ENCODE measurements around the gene ADAM23.

The ADAM23 gene

GRCh38 chr2:206555721-206556120, 112.4 kb downstream of the ADAM23 start:
- H3K27ac ChIP-seq (ENCODE audit: low read length), result no peak overlapping the region
- no peaks in the 10 kb centered on the region for H3K36me3 ChIP-seq (replicated peaks; ENCODE audit: low read depth, low read length)
- no peak for TF ChIP-seq EZH2phosphoT487 (IDR thresholded peaks at IDR 0.05; ENCODE audit: low read depth)
- no peak for TF ChIP-seq CTCF (IDR thresholded peaks at IDR 0.05; ENCODE audit: low read depth, low read length)
- no peaks in the 10 kb centered on the region for H4K20me1 ChIP-seq (ENCODE audit: insufficient read depth, low read length)
- H2AFZ ChIP-seq (ENCODE audit: low read depth, low read length), result no peak overlapping the region
- no peak overlapping the region for H3K4me3 ChIP-seq (ENCODE audit: low read length)
- no peaks in the 10 kb centered on the region for H3K9me3 ChIP-seq (ENCODE audit: insufficient read depth, low read length)
- no peaks in the 10 kb centered on the region for H3K4me1 ChIP-seq (ENCODE audit: low read length)
- H3K9ac ChIP-seq (ENCODE audit: low read length), result no peak overlapping the region
- no peak overlapping the region for H3K4me2 ChIP-seq (ENCODE audit: low read length)
- no peaks in the 10 kb centered on the region for H3K79me2 ChIP-seq (ENCODE audit: low read length)
- H3K27me3 ChIP-seq (ENCODE audit: low read depth, low read length), result no peaks in the 10 kb centered on the region

GRCh38 chr2:206556357-206556949, 113.1 kb downstream of the ADAM23 start:
- Histone ChIP-seq H3K27me3 (ENCODE audit: low read depth, low read length) (no peaks in the 10 kb centered on the region), H3K4me3 (ENCODE audit: low read length) (no peak overlapping the region), H2AFZ (ENCODE audit: low read depth, low read length) (no peak overlapping the region), H3K4me2 (ENCODE audit: low read length) (no peak overlapping the region), H3K79me2 (ENCODE audit: low read length) (no peaks in the 10 kb centered on the region), H4K20me1 (ENCODE audit: insufficient read depth, low read length) (no peaks in the 10 kb centered on the region), H3K36me3 (replicated peaks; ENCODE audit: low read depth, low read length) (no peaks in the 10 kb centered on the region), H3K9me3 (ENCODE audit: insufficient read depth, low read length) (no peaks in the 10 kb centered on the region), H3K4me1 (ENCODE audit: low read length) (no peaks in the 10 kb centered on the region), H3K27ac (ENCODE audit: low read length) (no peak overlapping the region), H3K9ac (ENCODE audit: low read length) (no peak overlapping the region)
- no peak for TF ChIP-seq EZH2phosphoT487 (IDR thresholded peaks at IDR 0.05; ENCODE audit: low read depth)
- peak; percentile 66 for TF ChIP-seq CTCF (IDR thresholded peaks at IDR 0.05; ENCODE audit: low read depth, low read length)

- Histone ChIP-seq H4K20me1 (ENCODE audit: insufficient read depth, low read length) (no peaks in the 10 kb centered on the region), H3K9ac (ENCODE audit: low read length) (no peak overlapping the region), H3K9me3 (ENCODE audit: insufficient read depth, low read length) (no peaks in the 10 kb centered on the region), H3K4me2 (ENCODE audit: low read length) (no peak overlapping the region), H3K36me3 (replicated peaks; ENCODE audit: low read depth, low read length) (no peaks in the 10 kb centered on the region), H3K4me3 (ENCODE audit: low read length) (no peak overlapping the region), H2AFZ (ENCODE audit: low read depth, low read length) (no peak overlapping the region), H3K79me2 (ENCODE audit: low read length) (no peaks in the 10 kb centered on the region), H3K27ac (ENCODE audit: low read length) (no peak overlapping the region), H3K4me1 (ENCODE audit: low read length) (peaks cover 6% of the 10 kb centered on the region), H3K27me3 (ENCODE audit: low read depth, low read length) (no peaks in the 10 kb centered on the region)
- TF ChIP-seq CTCF (IDR thresholded peaks at IDR 0.05; ENCODE audit: low read depth, low read length) (no peak), EZH2phosphoT487 (IDR thresholded peaks at IDR 0.05; ENCODE audit: low read depth) (no peak)
These were observed 114.0 kb downstream of the ADAM23 start for GRCh38 chr2:206557321-206557720.

GRCh38 chr2:206558492-206558891, 115.2 kb downstream of the ADAM23 start:
- TF ChIP-seq EZH2phosphoT487 (IDR thresholded peaks at IDR 0.05; ENCODE audit: low read depth) (no peak), CTCF (IDR thresholded peaks at IDR 0.05; ENCODE audit: low read depth, low read length) (no peak)
- Histone ChIP-seq H3K27ac (ENCODE audit: low read length) (no peak overlapping the region), H3K4me2 (ENCODE audit: low read length) (no peak overlapping the region), H2AFZ (ENCODE audit: low read depth, low read length) (no peak overlapping the region), H3K36me3 (replicated peaks; ENCODE audit: low read depth, low read length) (no peaks in the 10 kb centered on the region), H3K4me3 (ENCODE audit: low read length) (no peak overlapping the region), H4K20me1 (ENCODE audit: insufficient read depth, low read length) (no peaks in the 10 kb centered on the region), H3K27me3 (ENCODE audit: low read depth, low read length) (no peaks in the 10 kb centered on the region), H3K9me3 (ENCODE audit: insufficient read depth, low read length) (no peaks in the 10 kb centered on the region), H3K9ac (ENCODE audit: low read length) (no peak overlapping the region), H3K4me1 (ENCODE audit: low read length) (peaks cover 6% of the 10 kb centered on the region), H3K79me2 (ENCODE audit: low read length) (no peaks in the 10 kb centered on the region)
